NCI-H748 (cell line): ENCODE data around the gene TRPC4AP.
"Not testable (repeated sequence)": the region's sequence is repeated elsewhere in the genome, so short reads cannot be mapped to it uniquely, and the experiment has no call there.

Source experiments
- DNase-seq: peaks from one replicate; lab custom pipeline; 2025; ENCODE audit not compliant: unreplicated experiment; lab: John Stamatoyannopoulos, UW

Gene TRPC4AP

DNA sequence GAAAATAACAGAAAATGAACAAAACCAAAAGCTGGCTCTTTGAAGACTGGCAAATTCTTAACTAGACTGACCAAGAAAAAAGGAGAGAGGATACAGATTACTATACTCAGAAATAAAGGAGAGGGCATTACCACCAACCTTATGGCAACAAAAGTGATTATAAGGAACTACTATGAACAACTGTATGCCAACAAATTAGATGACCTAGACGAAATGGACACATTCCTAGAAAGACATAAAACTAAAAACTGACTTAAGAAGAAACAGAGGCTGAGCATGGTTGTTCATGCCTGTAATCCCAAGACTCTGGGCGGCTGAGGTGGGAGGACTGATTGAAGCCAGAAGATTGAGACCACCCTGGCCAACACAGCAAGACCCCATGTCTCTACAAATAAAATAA lies 33.5 kb downstream of the TRPC4AP start:
- no peak for DNase-seq

DNA sequence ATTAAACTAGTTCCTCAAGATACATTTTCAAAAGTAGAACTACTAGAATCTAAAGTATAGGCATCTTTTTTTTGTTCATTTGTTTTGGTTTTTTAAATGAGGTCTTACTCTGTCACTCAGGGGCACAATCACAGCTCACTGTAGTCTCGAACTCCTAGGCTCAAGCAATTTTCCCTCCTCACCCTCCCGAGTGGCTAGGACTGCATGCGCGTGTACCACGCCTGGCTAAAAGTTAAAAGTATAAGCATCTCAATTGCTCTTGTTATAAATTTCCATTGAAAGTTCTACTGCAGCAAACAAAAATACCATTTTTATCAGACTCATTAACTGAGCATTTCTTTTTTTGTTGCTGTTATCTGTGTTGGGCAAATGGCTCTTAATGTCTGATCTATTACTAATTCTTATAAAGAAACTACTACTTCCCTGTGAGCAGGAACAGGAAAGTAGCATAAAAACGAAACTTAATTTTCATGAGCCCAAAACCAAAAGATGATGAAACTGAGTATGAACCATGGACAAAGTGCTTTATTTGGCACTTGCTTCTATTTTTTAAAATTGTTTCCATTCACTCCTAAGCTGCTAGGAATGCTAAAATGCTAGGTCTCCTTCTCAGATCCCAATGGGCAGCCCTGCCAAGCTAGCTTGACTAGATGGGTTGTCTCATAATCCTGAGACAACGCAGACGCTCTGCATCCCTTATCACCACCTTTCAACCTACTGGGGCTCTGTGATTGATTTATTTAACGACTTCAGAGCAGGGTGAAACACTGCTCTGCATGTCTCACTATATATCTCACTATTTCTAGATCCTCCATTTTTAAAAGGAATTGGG lies 36.9 kb downstream of the TRPC4AP start:
- no peak for DNase-seq

DNA sequence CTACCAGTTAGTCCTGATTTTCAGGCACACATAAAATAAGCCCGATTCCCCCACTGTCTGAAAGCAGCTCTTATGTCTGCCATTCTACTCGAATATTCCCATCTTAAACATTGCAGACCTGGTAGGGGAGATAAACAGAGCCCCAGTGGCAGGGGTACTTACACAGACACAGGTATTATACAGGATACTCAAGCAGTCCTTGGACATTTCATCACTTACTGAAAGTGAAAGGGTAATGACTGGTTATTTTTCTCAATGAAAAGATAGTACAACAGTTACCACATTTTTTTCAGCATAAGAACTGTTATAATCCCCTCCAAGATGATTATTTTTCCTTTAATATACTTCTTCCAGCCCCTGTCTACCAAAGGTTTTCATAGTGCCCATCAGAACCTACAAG lies 37.8 kb downstream of the TRPC4AP start:
- no peak for DNase-seq

DNA sequence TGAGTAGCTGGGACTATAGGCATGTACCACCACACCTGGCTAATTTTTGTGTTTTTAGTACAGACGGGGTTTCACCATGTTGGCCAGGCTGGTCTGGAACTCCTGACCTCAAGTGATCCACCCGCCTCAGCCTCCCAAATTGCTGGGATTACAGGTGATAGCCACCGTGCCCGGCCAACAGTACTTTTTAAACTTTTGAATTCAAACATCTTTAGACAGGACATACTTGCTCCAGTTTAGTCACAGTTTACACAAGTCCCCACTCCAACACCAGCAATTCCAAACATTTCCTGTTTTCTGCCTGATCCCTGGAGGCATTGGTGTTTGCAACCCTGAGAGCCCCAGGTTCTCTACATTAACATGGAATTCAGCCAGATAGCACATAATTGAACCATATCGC lies 40.0 kb downstream of the TRPC4AP start:
- DNase-seq = not testable (repeated sequence)

DNA sequence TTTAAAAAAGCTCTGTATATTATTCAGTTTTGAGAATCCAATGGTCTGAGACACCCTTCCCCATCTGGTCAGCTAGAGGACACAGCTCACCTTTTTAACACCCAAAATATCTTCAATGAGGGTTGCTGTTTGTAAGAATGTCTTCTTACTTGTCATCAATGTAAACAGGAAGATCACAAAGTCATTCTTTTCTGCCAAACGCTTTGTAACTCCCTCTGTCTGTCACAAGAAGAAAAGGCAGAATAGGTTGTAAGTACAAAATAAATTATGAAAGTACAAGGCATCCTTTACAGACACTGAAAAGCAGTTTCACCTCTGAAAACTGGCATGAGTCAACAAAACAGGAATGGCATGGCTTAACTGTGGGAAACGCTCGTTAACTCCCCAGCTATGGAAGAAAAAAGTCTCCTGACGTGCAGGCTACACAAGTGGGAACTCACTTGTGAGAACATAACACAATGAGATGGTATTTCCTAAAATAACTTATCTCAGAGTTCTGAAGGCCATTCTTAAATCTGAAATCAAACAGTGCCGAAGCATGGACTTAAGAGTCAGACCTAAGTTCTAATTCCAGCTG lies 42.7 kb downstream of the TRPC4AP start:
- no peak for DNase-seq

DNA sequence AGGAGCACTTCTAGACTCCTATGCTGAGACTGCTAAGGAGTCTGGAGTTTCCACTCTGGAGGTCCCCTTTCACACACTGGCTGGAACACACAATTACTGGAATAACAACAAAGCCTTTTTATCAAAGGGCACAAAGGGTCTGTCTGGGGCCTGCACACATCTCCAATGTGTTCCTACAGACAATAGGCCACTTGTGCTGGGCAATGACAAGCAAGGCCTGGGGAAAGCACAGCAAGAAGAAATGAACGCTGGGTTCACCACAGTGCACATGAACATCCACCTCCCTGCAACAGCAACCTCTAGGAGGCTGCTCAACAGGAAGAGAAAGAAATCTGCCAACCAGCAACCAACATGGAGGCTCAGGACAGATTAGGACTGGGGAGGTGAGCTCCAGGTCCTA lies 43.9 kb downstream of the TRPC4AP start:
- no peak for DNase-seq

DNA sequence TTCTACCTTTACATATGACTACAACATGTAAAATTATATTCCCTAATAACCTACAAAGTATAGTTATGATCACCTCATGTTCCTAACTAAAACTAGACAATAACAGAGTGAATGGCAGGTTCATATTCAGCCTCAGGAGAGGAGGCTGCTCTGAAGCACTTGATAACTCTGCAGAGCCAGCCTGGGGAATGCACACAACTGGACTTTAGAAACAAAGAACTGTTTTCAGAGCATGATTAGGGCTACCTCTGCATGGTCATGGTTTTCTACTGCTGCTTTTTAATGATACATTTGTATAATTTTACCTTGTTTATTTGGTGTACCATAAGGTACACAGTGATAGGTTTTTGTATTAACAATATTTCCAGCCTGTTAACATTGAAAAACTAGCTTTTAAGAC lies 50.3 kb downstream of the TRPC4AP start:
- no peak for DNase-seq

DNA sequence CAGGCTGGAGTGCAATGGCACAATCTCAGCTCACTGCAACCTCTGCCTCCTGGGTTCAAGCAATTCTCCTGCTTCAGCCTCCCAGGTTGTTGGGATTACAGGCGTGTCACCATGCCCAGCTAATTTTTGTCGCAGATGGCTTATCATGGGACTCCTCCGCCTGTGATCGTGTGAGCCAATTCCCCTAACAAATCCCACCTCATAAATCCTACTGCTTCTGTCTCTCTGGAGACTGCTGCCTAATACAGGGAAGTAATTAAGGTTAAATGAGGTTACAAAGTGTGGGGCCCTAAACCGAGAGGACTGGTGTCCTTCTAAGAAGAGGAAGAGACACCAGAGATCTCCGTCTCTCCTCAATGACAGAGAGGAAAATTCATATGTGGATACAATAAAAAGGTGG lies 52.0 kb downstream of the TRPC4AP start:
- no peak for DNase-seq

DNA sequence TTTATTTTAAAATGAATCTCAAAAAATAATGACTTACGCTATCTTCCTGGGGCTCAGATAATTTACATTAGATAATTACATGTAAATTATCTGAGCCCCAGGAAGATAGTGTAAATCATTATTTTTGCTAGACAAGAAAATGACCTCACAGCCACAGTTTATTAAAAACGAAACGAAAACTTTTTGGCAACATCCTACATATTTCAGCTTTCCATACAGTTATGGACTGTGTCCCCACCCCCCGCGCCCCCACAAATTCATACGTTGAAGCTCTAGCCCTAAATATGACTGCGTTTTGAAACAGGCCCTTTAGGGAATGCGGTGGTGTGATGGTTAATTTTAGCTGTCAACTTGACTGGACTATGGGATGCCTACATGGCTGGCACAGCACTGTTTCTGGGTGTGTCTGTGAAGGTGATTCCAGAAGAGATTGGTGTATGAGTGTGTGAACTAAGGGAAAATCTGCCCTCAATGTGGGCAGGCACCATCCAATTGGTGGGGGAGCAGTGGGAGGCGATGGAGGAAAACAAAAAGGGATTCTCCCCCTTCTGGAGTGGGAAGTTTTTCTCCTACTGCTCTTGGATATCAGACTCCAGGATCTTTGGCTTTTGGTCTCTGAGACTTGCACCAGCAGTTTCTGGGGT lies 52.6 kb downstream of the TRPC4AP start:
- DNase-seq = no peak

DNA sequence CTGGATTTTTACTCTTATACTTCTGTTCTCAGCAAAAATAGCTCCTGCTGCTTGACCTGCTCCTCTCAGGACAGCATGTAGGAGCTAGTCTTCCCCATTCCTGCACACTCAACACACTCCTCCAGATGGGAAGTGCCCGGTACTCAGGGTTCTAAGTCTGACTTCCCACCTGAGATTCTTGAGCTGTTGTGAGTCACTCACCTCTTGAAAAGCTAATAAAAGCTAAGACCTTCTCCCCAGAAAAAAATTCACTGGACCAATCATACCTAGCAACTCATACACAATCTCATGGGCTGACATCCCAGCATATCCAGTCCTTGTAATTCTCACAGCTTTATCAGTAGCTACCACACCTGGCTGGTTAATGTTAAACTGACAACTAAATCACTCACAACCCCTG lies 53.5 kb downstream of the TRPC4AP start:
- no peak for DNase-seq

DNA sequence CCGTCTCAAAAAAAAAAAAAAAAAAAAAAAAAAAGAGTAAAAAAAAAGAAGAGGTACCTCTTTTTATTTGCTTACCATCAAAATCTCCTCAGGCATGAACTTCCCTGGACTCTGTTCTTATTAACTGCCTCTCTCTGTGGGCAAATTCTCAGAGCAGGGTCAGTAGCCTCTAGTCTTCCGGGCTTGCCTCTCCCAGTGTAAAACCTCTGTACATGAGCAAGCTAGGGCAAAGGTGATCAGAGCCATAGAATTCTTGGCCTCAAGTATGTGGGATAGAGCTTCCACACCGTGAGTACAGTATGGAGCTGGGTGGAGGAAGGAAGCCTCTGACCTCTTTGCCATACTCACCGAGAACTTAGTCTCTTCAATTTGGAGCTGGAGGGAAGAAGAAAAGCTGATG lies 58.5 kb downstream of the TRPC4AP start:
- DNase-seq = no peak

DNA sequence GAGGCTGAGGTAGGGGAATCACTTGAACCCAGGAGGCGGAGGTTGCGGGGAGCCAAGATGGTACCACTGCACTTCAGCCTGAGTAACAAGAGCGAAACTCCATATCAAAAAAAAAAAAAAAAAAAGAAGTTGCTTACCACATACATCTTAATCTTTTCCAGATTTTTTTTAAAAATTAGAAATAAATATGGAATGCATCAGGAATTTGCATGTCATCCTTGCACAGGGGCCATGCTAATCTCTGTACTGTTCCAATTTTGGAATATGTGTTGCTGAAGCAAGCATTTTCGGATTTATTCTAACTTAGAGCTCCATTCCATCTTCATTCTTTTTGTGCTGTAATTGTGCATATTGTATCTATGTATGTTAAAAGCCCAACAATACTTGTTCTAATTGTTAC lies 62.5 kb downstream of the TRPC4AP start:
- no peak for DNase-seq

DNA sequence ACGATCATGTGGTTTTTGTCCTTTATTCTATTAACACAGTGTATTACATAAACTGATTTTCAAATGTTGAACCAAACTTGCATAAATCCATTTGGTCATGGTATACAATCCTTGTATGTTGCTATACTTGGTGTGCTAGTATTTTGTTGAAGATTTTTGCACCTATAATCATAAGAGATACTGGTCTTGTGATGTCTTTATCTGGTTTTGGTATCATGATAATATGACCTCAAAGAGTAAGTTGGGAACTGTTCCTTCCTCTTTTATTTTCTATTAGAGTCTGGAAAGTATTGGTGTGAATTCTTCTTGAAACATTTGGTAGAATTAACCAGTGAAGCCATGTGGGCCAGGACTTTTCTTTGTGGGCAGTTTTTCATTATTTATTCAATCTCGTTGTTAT lies 65.3 kb downstream of the TRPC4AP start:
- no peak for DNase-seq

DNA sequence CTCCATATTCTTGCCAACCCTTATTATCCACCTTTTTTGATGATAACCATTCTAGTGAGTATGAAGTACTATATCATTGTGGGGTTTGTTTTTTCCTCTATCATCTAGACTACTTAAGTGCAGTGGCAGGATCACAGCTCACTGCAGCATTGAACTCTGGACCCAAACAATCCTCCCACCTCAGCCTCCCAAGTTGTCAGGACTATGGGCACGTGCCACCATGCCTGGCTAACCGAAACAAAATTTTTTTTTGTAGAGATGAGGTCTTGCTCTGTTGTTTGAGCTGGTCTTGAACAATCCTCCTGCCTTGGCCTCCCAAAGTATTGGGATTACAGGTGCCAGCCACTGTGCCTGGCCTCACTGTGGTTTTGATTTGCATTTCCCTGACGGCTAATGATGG lies 67.5 kb downstream of the TRPC4AP start:
- DNase-seq = no peak

DNA sequence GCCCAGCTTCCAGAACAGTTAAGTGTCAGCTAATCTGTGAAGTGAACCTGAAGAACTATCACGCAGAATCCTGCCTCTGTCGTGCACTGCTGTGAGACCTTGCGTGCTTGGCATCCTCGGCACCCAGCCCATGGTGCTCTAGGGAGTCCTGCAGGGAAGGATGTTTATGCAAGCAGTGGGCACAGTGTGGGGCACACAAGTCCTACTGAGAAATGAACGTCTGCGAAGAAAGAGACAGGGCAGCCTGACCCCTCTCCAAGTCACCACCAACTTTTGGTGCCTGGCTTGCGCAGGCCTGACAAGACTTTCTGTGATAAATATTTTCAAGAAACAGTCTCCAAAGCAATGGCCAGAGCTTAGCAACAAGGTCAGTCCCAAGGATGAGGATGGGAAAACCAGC lies 69.0 kb downstream of the TRPC4AP start:
- no peak for DNase-seq

DNA sequence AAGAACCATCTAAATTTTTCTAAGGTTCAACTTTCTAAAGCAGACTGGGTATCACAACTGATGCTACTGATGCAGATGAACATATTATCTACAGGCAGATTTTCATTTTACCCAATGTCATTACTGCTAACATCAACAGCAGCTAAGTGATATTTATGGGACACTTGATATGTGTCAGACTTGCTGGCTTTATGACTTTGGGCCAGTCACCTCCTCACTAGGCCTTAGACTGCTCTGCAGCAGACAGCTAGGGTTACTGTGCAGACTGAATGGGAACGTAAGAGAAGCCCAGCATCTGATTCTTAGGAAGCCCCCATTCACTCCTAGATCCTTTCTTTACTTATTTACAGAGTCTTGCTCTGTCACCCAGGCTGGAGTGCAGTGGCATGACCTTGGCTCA lies 70.8 kb downstream of the TRPC4AP start:
- DNase-seq = no peak

DNA sequence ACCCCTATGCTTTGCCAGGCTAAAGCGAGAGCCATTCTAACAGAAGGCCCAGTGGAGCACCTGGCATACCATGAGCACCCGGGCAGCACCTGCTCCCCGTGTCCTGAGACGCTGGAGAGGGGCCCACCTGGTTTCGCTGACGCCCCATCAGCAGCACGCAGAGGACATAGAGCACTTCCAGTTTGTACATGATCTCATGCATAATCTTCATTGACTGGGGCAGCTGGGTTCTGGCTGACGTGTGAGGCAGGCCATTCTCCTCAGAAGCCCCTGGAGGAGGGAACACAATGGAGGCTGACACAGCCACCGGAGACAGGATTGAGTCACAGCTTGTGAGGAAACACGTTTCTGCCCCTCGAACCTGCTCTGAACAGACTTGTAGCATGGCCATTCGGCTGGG lies 71.5 kb downstream of the TRPC4AP start:
- DNase-seq = no peak

DNA sequence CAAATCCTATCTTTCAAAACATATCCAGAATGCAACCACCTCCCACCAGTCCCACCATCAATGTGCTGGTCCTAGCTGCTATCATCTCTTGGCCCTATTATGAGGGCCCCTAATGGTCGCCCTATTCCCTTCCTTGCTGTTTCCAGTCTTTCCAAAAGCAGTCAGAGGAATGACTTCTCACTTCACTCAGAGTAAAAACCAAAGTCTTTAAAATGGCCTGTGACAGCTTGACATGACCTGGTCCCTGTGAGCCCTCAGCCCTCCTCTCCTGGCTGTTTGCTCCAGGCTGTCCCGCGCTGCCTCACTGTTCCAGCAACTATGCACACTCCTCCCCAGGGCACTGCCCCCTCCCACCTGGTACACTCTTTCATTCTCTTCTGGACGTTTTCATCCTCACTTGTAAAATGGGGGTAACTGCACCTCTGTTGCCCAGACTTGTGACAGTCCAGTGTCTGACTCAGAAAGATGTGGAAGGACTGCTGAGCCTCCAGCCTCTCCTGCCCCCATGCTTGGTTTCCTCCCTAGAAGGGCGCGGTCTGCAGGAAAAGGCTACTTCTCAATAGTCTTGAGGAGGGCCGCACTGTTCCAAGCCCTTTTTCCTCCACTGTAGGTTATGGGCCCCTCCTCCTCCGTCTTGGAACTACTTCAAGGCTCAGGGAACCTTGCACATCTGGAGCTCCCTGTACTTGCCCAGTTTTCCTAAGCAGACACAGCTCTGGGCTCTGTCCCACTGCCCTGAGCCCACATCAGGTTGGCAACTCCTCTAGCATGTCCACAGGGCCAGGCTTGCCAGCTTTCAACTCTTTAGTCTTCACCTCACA lies 72.3 kb downstream of the TRPC4AP start:
- DNase-seq = no peak

DNA sequence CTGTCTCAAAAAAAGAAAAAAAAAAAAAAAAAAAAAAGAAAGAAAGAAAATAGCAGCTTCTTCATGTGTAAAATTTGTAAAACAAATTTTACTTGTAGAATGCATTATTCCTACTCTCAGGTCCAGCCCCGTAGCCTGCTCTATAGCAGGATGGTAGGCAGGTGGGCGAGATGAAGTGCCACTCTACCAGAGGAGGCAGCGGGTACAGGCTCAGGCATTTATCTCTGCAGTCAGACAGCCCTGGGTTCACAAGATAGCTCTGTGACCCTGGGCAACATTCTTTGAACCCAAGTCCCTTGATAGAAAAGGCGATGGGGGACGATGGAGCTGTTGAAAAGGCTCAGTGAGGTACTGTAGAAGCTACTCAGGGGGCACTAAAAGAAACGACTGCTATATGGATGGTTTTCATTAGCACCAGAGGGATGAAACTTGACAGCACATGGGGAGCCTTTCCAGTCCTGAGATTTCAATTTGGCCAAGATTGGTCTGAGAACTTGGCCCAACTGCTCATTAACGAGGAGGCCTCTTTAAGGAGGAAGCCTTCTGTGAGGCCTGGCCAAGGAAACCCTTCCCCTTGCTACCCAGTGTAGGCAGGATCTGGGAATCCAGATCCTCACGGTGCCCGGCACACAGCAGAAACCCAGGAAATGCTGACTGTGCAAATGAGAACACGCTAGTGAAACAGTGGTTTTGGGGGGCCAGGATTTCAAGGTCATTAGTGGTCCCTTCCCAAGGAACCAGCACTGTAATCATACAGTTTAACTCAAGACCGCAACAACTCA lies 73.8 kb downstream of the TRPC4AP start:
- DNase-seq = no peak

DNA sequence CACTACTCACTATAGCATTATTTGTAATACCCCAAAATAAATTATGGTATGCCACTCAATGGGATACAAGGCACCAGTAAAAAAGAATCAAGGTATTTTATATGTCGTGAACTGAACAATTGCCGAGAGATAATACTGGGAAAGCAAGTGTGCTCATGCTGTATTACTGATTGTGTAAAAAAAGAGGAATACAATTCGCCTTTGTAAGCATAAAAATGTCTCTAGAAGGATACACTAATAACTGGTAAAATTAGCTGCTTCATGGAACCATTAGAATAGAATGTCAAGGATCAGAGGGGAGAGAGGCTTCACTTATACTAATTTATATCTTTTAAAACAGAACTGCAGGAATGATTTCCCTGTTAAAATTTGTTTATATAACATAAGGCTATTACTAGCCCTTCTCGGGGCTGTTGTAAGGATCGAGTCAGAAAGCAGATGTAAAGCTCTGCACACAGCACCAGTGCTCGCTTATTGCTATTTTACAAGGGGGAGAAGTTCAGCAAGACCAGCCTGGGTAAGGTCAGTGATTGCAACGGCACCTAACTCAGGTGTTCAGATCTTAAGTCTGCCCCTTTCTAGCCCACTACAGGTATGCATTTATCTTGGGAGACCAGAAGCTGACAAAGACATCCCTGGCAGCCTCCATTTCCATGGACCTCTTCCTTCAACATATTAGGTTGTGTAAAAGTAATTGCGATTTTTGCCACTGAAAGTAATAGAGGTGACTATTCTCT lies 75.3 kb downstream of the TRPC4AP start:
- no peak for DNase-seq
